Gastrocnemius medialis (tissue), 4 donors: Measurements from ENCODE around the gene ARVCF. TPM values are rescaled to one million over a fixed set of nuclear protein-coding genes. Genes with fewer than 3 reads are reported as not detected.
A peak's percentile ranks its signal among the peaks of the same experiment; 100 is the strongest.

Experiments
- ATAC-seq, 2 donors: fragments of 150-250 bp; one replicate each; pipeline ENCODE4 v1.9.1; 2016
- DNase-seq, 2 donors: peaks; one replicate each; pipeline ENCODE4 v3.0.0-alpha.2; 2019
- H3K27ac ChIP-seq, 4 donors: fragments of 200-600 bp; sonication (generic); 1 replicate in 1 of 4; 2 replicates in 3 of 4; pipeline ENCODE4 v1.5.1; 2016 to 2018; ENCODE audit warnings: mild to moderate bottlenecking in 2 of 4, moderate library complexity in 1 of 4
- H3K27me3 ChIP-seq, 3 donors: fragments of 200-600 bp; sonication (generic) in 2 of 3; 1 replicate in 1 of 3; 2 replicates in 2 of 3; pipeline versions ENCODE4 v1.5.1 to v1.6.0; 2016 to 2019; ENCODE audit warnings: mild to moderate bottlenecking in 1 of 3, moderate library complexity in 1 of 3
- H3K36me3 ChIP-seq, 2 donors: fragments of 200-600 bp; sonication (generic) in 1 of 2; one replicate each; pipeline ENCODE4 v1.5.1; 2017 to 2018
- H3K4me1 ChIP-seq, 2 donors: fragments of 200-600 bp; sonication (generic) in 1 of 2; one replicate each; pipeline ENCODE4 v1.5.1; 2016 to 2017; ENCODE audit warnings: mild to moderate bottlenecking in 2 of 2
- H3K4me3 ChIP-seq, 4 donors: fragments of 200-600 bp; sonication (generic) in 3 of 4; 1 replicate in 1 of 4; 2 replicates in 3 of 4; pipeline ENCODE4 v1.5.1; 2016 to 2019; ENCODE audit warnings: mild to moderate bottlenecking in 2 of 4
- H3K9me3 ChIP-seq, 3 donors: fragments of 200-600 bp; sonication (generic) in 2 of 3; 1 replicate in 1 of 3; 2 replicates in 2 of 3; pipeline ENCODE4 v1.5.1; 2016 to 2019
- CTCF ChIP-seq, 5 experiments: fragments of 450-650 bp in 3 of 5; fragments of 200-600 bp in 2 of 5; sonication (generic) in 2 of 5; IDR thresholded peaks in 4 of 5; conservative IDR thresholded peaks in 1 of 5; 1 replicate in 4 of 5; 2 replicates in 1 of 5; pipeline ENCODE4 v1.5.1; 2016 to 2019; ENCODE audit warnings: antibody characterized with exemption in 5 of 5, mild to moderate bottlenecking in 3 of 5, moderate library complexity in 3 of 5
- POLR2A ChIP-seq, 2 donors: fragments of 450-650 bp; IDR thresholded peaks; one replicate each; pipeline ENCODE4 v1.6.1; 2017; ENCODE audit warnings: antibody characterized with exemption in 2 of 2, mild to moderate bottlenecking in 2 of 2, moderate library complexity in 2 of 2
- in situ Hi-C, 4 donors: fragments of 200-750 bp; cut with MboI; loops; one replicate each; pipeline versions ENCODE4 v1.15.0 to v1.8.0; 2017; ENCODE audit warnings: low sequenced_read_pairs in 4 of 4
- intact Hi-C: fragments of 100-400 bp; cut with DNase I; formaldehyde crosslinking; loops from one replicate; pipeline ENCODE4 v1.15.1; 2023; ENCODE audit warnings: low total_unique reads
- total RNA-seq, 4 donors: library from RNA; depleted of rRNA; stranded (reverse); fragments of >200 nt; gene quantifications; one replicate each; pipeline versions ENCODE4 v1.1.0 to v1.2.3, GENCODE V29; 2016

ARVCF gene
- total RNA-seq, 4 donors from 2014 or later: 6.9 to 19.6 (median 18.0) TPM

- no peak for ATAC-seq
- Histone ChIP-seq H3K27ac (peak overlapping the region in 1 of 4 donors; percentile 18), H3K9me3 (no peaks in the 10 kb centered on the region), H3K4me3 (no peak overlapping the region), H3K4me1 (peaks cover 18 to 27% of the 10 kb centered on the region in 2 donors), H3K36me3 (no peaks in the 10 kb centered on the region), H3K27me3 (no peaks in the 10 kb centered on the region)
- no peak for DNase-seq
- no peak for TF ChIP-seq CTCF (IDR thresholded peaks at IDR 0.05 in 4 of 5, conservative IDR thresholded peaks at IDR 0.05 in 1 of 5)
- intact Hi-C loops (no loop called here), in situ Hi-C loops (no loop called here)
Observed at GRCh38 chr22:19989725-19990067, 26.9 kb downstream of the ARVCF start.

- H3K9me3 ChIP-seq: no peaks in the 10 kb centered on the region
- ATAC-seq (no peak), DNase-seq (no peak)
- intact Hi-C loops (no loop called here), in situ Hi-C loops (no loop called here)
- H3K36me3 ChIP-seq: no peaks in the 10 kb centered on the region
- TF ChIP-seq CTCF (IDR thresholded peaks at IDR 0.05 in 4 of 5, conservative IDR thresholded peaks at IDR 0.05 in 1 of 5): no peak
- TF ChIP-seq POLR2A (IDR thresholded peaks at IDR 0.05): no peak
- H3K27ac ChIP-seq: peak overlapping the region in 1 of 4 donors; percentile 18
- H3K4me3 ChIP-seq: no peak overlapping the region
- H3K4me1 ChIP-seq: peaks cover 24 to 31% of the 10 kb centered on the region in 2 donors
- H3K27me3 ChIP-seq: no peaks in the 10 kb centered on the region
Observed at GRCh38 chr22:19988965-19989724, 27.5 kb downstream of the ARVCF start.

GRCh38 chr22:19988331-19988808 lies 28.3 kb downstream of the ARVCF start:
- Histone ChIP-seq H3K4me3 (no peak overlapping the region), H3K9me3 (no peaks in the 10 kb centered on the region), H3K27me3 (no peaks in the 10 kb centered on the region), H3K27ac (peak overlapping the region in 1 of 4 donors; percentile 29), H3K4me1 (peaks cover 31 to 39% of the 10 kb centered on the region in 2 donors), H3K36me3 (no peaks in the 10 kb centered on the region)
- DNase-seq (no peak), ATAC-seq (no peak)
- in situ Hi-C loops: no loop called here
- intact Hi-C loops: no loop called here
- no peak for TF ChIP-seq CTCF (IDR thresholded peaks at IDR 0.05 in 4 of 5, conservative IDR thresholded peaks at IDR 0.05 in 1 of 5)
- no peak for TF ChIP-seq POLR2A (IDR thresholded peaks at IDR 0.05)

GRCh38 chr22:19987394-19988306 lies 29.0 kb downstream of the ARVCF start:
- TF ChIP-seq CTCF (IDR thresholded peaks at IDR 0.05 in 4 of 5, conservative IDR thresholded peaks at IDR 0.05 in 1 of 5) (no peak), POLR2A (IDR thresholded peaks at IDR 0.05) (no peak)
- no peak for ATAC-seq
- in situ Hi-C loops: no loop called here
- Histone ChIP-seq H3K27me3 (no peaks in the 10 kb centered on the region), H3K4me1 (peaks cover 39 to 46% of the 10 kb centered on the region in 2 donors), H3K9me3 (no peaks in the 10 kb centered on the region), H3K4me3 (peak overlapping the region in 2 of 4 donors; percentile 12 to 61), H3K36me3 (no peaks in the 10 kb centered on the region), H3K27ac (peak overlapping the region; percentile 92 to 100 (median 96))
- no peak for DNase-seq
- intact Hi-C loops: loop anchor here (1.0 kb wide), 1 partner anchor 29 kb away; the partner anchor contains the start of gene ARVCF
